ENCODE measurements around the gene CXCL12.

The CXCL12 gene

DNA sequence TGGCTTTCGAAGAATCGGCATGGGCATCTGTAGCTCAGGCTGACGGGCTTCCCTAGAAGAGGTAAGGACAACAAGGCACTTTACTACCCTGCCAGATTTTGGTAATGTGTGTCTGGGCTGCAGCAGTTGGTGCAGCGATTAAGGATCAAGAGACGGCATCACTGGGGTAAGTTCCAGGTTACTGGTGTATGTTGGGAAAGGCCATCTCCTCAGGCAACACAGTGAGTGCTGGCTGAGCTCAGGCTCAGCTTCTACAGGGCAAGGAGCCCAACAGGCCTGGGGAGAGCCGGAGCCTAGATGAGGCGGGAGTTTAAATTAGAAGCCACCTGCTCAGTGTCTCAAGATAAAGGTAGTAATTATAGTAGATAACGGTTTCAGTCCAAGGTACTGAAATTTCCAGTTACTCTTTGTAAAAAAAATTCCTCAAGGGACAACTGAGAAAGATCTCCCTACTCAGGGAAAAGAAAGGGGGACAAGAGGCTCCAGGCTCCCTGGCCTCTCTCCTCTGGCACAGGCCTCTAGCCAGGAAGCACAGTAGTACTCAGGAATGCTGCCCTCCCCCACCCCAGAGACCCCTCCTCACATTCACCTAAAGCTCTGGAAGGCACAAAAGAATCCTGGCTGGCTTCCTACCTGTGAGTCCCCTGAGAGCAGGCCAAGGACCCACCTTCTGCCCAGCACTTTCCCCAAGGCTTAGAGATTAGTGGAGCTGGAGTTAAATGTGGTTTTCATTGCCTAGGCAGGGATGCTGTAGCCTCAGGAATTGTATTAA is 3.9 kb downstream of the CXCL12 start:
- no peak for DNase-seq (ENCODE audit: low read depth)
- H3K4me3 ChIP-seq (ENCODE audit: low read depth, low read length), result no peak overlapping the region
- TF ChIP-seq, protein P1, sequence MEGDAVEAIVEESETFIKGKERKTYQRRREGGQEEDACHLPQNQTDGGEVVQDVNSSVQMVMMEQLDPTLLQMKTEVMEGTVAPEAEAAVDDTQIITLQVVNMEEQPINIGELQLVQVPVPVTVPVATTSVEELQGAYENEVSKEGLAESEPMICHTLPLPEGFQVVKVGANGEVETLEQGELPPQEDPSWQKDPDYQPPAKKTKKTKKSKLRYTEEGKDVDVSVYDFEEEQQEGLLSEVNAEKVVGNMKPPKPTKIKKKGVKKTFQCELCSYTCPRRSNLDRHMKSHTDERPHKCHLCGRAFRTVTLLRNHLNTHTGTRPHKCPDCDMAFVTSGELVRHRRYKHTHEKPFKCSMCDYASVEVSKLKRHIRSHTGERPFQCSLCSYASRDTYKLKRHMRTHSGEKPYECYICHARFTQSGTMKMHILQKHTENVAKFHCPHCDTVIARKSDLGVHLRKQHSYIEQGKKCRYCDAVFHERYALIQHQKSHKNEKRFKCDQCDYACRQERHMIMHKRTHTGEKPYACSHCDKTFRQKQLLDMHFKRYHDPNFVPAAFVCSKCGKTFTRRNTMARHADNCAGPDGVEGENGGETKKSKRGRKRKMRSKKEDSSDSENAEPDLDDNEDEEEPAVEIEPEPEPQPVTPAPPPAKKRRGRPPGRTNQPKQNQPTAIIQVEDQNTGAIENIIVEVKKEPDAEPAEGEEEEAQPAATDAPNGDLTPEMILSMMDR (IDR thresholded peaks at IDR 0.05; ENCODE audit: insufficient read depth, low read depth, low read length, missing control alignments), result no peak

DNA sequence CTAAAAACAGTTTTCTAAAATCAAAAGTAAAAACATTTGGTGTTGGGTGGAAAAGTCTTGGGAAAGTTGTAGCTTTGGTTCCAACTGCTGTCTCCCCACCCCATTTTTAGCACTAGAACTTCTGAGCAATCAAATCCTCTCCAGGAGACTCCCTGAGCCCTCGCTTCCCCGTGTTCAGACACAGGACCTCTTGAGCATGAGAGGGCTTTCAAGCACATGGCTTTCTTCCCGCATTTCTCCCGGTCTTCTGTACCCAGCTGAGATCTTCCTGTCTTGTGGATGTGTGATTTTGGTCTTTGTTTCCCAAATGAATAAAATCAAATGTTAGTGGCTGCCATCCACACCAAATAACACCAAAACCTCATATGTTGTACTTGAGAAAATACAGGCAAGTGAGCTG is 5.0 kb downstream of the CXCL12 start:
- H3K4me3 ChIP-seq (ENCODE audit: low read depth, low read length), result no peak overlapping the region
- TF ChIP-seq, protein P1 (IDR thresholded peaks at IDR 0.05; ENCODE audit: insufficient read depth, low read depth, low read length, missing control alignments), result no peak
- DNase-seq (ENCODE audit: low read depth), result no peak

DNA sequence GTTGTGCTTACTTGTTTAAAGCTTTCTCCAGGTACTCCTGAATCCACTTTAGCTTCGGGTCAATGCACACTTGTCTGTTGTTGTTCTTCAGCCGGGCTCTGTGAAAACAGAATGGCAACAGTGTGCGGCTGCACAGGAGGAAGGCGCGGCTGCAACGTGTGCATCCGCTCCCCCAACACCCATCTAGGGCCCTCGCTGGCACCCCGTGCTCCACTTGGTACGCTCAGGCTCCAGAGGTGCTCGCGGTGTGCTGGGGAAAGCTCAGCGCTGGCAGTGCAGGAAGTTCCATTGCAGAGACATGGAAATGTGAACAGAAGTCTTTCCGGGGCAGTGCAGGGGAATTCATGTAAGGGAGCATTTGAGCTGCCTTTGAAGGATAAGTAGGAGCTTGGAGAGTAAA is 6.3 kb downstream of the CXCL12 start:
- TF ChIP-seq, protein P1 (IDR thresholded peaks at IDR 0.05; ENCODE audit: insufficient read depth, low read depth, low read length, missing control alignments), result no peak
- no peak overlapping the region for H3K4me3 ChIP-seq (ENCODE audit: low read depth, low read length)
- no peak for DNase-seq (ENCODE audit: low read depth)

DNA sequence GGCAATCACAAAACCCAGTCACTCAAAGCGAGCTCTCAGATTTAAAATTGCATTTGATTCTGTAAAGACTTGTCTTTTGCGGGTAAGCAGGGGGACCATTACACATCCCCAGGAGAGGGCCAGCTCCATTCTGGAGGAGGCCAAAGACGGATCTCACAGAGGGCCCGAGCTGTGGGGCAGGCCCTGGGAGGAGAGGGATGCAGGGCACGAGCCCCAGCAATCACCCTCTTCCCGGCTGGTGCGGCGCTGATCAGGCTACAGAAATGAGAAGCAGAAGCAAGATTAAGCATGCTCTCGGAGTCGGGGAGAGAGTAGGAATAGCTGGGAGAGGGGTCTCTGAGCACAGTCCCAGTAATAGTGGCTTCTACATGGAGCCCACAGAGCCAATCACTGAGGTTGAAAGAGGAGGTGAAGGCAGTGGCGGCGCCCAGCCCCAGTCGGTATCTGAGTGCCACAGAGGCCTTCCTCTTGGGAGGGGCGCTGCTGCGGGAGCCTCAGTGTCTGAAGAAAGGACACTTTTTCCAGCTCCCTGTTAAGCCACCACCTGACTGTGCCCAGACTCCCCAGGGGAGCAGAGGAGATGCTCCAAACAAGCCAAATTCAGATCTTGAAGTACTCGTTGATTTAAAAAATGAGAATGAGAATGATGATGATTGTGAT is 7.1 kb downstream of the CXCL12 start:
- TF ChIP-seq, protein P1 (IDR thresholded peaks at IDR 0.05; ENCODE audit: insufficient read depth, low read depth, low read length, missing control alignments), result no peak
- DNase-seq (ENCODE audit: low read depth), result no peak

DNA sequence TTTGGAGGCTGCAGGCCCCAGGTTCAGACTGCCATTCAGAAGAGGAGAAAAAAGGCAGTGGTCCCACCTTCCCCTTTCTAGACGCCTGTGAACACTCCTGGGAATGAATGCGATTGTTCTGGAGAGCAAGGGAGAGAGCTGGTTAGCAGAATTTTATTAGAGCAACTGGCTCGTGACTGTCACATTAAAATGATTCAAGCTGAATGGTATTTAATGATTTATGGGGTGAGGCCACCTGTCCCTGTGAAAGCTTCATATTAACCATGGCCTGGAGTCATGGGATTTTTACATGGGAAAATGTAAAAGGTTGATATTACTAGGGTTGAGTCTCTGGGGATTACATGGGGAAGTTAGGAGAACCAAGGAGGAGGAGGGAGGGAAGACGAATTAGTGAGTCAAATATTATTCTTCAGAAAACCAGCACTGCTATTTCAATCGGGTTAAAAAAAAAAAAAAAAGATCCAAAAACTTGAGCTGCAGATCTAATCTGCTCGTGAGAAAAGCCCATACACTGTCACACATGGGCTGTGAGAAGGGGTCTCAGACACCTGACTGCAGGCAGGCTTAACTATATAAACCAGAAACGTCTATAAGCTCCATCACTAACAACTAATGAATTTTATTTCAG is 8.3 kb downstream of the CXCL12 start:
- DNase-seq (ENCODE audit: low read depth), result no peak
- TF ChIP-seq, protein P1 (IDR thresholded peaks at IDR 0.05; ENCODE audit: insufficient read depth, low read depth, low read length, missing control alignments), result no peak
- no peak overlapping the region for H3K4me3 ChIP-seq (ENCODE audit: low read depth, low read length)

More for the DNA sequence above, 7.1 kb downstream of the CXCL12 start:
- no peak overlapping the region for H3K4me3 ChIP-seq (ENCODE audit: low read depth, low read length)

DNA sequence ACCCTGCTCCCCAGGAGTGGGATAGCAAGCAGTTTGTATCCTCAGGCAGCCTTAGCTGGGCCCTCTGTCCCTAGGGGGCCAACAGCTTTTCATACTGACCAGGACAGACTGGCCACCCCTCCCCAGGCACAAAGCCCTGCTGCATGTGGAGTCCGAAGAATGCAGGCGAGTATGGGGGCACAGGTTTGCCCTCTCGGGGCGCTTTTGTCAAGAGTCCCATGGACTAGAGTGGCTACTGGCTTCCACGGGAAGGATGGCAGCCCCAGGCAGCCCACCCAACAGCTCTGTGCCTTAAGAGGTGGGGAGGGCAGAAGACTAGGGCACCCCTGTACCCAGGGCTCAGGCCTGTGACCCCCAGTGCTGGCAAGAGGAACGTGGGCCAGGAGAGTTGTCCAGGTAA is 10.7 kb downstream of the CXCL12 start:
- no peak for DNase-seq (ENCODE audit: low read depth)
- TF ChIP-seq, protein P1 (IDR thresholded peaks at IDR 0.05; ENCODE audit: insufficient read depth, low read depth, low read length, missing control alignments), result no peak
- no peak overlapping the region for H3K4me3 ChIP-seq (ENCODE audit: low read depth, low read length)
